GM23338 (cell line): ENCODE data around the gene CIDEA. TPM values are rescaled to one million over a fixed set of nuclear protein-coding genes. Genes with fewer than 3 reads are reported as not detected.

Experiments used
- ATAC-seq: fragments of 200-7000 bp; cut with Tn5 transposase; 3 replicates; pipeline ENCODE4 v1.9.1; 2020
- DNase-seq: peaks from one replicate; pipeline ENCODE4 v3.0.0-alpha.2; 2015; ENCODE audit warnings: low spot score
- H2AFZ ChIP-seq: fragments of 200-600 bp; sonication (generic); 2 replicates; pipeline ENCODE4 v1.8.0; 2016; ENCODE audit warnings: antibody characterized with exemption, mild to moderate bottlenecking, moderate library complexity
- H3F3A ChIP-seq: fragments of 200-600 bp; sonication (generic); replicated peaks from 2 replicates; pipeline ENCODE4 v1.8.0; 2017; ENCODE audit warnings: antibody characterized with exemption, mixed run types, low read depth
- H3K27ac ChIP-seq: fragments of 200-600 bp; sonication (generic); 2 replicates; pipeline ENCODE4 v1.6.1; 2016; ENCODE audit warnings: low read depth
- H3K27me3 ChIP-seq: fragments of 200-600 bp; sonication (generic); 2 replicates; pipeline ENCODE4 v1.8.0; 2016; ENCODE audit warnings: mild to moderate bottlenecking, mixed run types, moderate library complexity; ENCODE audit not compliant: insufficient read depth
- H3K36me3 ChIP-seq: fragments of 200-600 bp; sonication (generic); 2 replicates; pipeline ENCODE4 v1.8.0; 2016; ENCODE audit warnings: mild to moderate bottlenecking; ENCODE audit not compliant: insufficient read depth
- H3K4me1 ChIP-seq: fragments of 200-600 bp; sonication (generic); 2 replicates; pipeline ENCODE4 v1.8.0; 2016; ENCODE audit warnings: mild to moderate bottlenecking, moderate library complexity; ENCODE audit not compliant: insufficient read depth
- H3K4me2 ChIP-seq: fragments of 200-600 bp; sonication (generic); 2 replicates; pipeline ENCODE4 v1.7.1; 2017; ENCODE audit warnings: mixed run types
- H3K4me3 ChIP-seq: fragments of 200-600 bp; sonication (generic); 2 replicates; pipeline ENCODE4 v1.6.1; 2016; ENCODE audit warnings: mixed run types
- H3K79me2 ChIP-seq: fragments of 200-600 bp; sonication (generic); replicated peaks from 2 replicates; pipeline ENCODE4 v1.8.0; 2017; ENCODE audit warnings: mild to moderate bottlenecking; ENCODE audit not compliant: insufficient read depth
- H3K9me2 ChIP-seq: fragments of 200-600 bp; sonication (generic); 2 replicates; pipeline ENCODE4 v1.8.0; 2017; ENCODE audit not compliant: insufficient read depth
- H4K20me1 ChIP-seq: fragments of 200-600 bp; sonication (generic); replicated peaks from 2 replicates; pipeline ENCODE4 v1.8.0; 2017; ENCODE audit warnings: mild to moderate bottlenecking; ENCODE audit not compliant: insufficient read depth
- H3K27ac Mint-ChIP-seq: 2 replicates; pipeline ENCODE4 v1.8.0; 2020; ENCODE audit warnings: inconsistent platforms, mild to moderate bottlenecking, moderate library complexity, mixed read lengths
- H3K27me3 Mint-ChIP-seq: 3 replicates; pipeline ENCODE4 v1.8.0; 2022; ENCODE audit warnings: low read depth, mild to moderate bottlenecking, moderate library complexity, mixed read lengths, inconsistent platforms; ENCODE audit not compliant: insufficient read depth, poor library complexity
- H3K36me3 Mint-ChIP-seq: 3 replicates; pipeline ENCODE4 v1.8.0; 2021; ENCODE audit warnings: low read depth, mild to moderate bottlenecking, inconsistent platforms, moderate library complexity, mixed read lengths
- H3K4me1 Mint-ChIP-seq: 3 replicates; pipeline ENCODE4 v1.8.0; 2020; ENCODE audit warnings: mild to moderate bottlenecking, inconsistent platforms, mixed read lengths
- H3K4me3 Mint-ChIP-seq: 3 replicates; pipeline ENCODE4 v1.8.0; 2021; ENCODE audit warnings: moderate library complexity, mild to moderate bottlenecking, inconsistent platforms, mixed read lengths
- H3K9me3 Mint-ChIP-seq: 3 replicates; pipeline ENCODE4 v1.8.0; 2020; ENCODE audit warnings: moderate library complexity, mild to moderate bottlenecking, inconsistent platforms, mixed read lengths
- CREB1 ChIP-seq: fragments of 250-450 bp; sonication (Bioruptor Pico); IDR thresholded peaks from 2 replicates; pipeline ENCODE4 v1.5.0; 2020; ENCODE audit warnings: low read depth, mild to moderate bottlenecking, moderate library complexity
- EZH2 ChIP-seq: fragments of 200-600 bp; sonication (generic); IDR thresholded peaks from one replicate; pipeline ENCODE4 v1.8.0; 2017; ENCODE audit warnings: antibody characterized with exemption, mild to moderate bottlenecking, low read depth; ENCODE audit not compliant: unreplicated experiment
- EZH2phosphoT487 ChIP-seq: fragments of 200-600 bp; sonication (generic); IDR thresholded peaks from one replicate; pipeline ENCODE4 v1.8.1; 2018; ENCODE audit warnings: antibody characterized with exemption; ENCODE audit not compliant: unreplicated experiment
- JUNB ChIP-seq: IDR thresholded peaks from one replicate; pipeline ENCODE4 v1.6.1; 2016; ENCODE audit warnings: antibody characterized with exemption; ENCODE audit not compliant: unreplicated experiment
- NANOG ChIP-seq: IDR thresholded peaks from 2 replicates; pipeline ENCODE4 v1.6.1; 2016; ENCODE audit warnings: antibody characterized with exemption, borderline replicate concordance
- POLR2AphosphoS5 ChIP-seq: IDR thresholded peaks from 2 replicates; pipeline ENCODE4 v1.6.1; 2016; ENCODE audit warnings: antibody characterized with exemption, low read depth
- REST ChIP-seq: IDR thresholded peaks from one replicate; pipeline ENCODE4 v1.6.1; 2018; ENCODE audit warnings: antibody characterized with exemption; ENCODE audit not compliant: unreplicated experiment
- STAT1 ChIP-seq: IDR thresholded peaks from one replicate; pipeline ENCODE4 v1.6.1; 2016; ENCODE audit warnings: antibody characterized with exemption; ENCODE audit not compliant: unreplicated experiment
- ZNF114 ChIP-seq: fragments of 250-450 bp; sonication (Bioruptor Pico); IDR thresholded peaks from 2 replicates; pipeline ENCODE4 v1.5.0; 2020; ENCODE audit warnings: mild to moderate bottlenecking, moderate library complexity
- ZNF331 ChIP-seq: fragments of 250-450 bp; sonication (Bioruptor Pico); IDR thresholded peaks from 2 replicates; pipeline ENCODE4 v1.5.0; 2020; ENCODE audit warnings: low read depth, mild to moderate bottlenecking, moderate library complexity
- polyA plus RNA-seq: library from polyadenylated mRNA; unstranded; fragments of >200 nt; fragmentation: Nextera tagmentation; extraction: Ambion mirVana; gene quantifications from 2 replicates; pipeline ENCODE4 v1.2.1, GENCODE V29; 2016
- total RNA-seq: library from RNA; depleted of rRNA; stranded (reverse); fragments of >200 nt; shearing (Covaris generic); gene quantifications from 2 replicates; pipeline ENCODE4 v1.2.3, GENCODE V29; 2014
- TF ChIP-seq, protein P1 (sequence below), 2 experiments: fragments of 200-600 bp in 1 of 2; sonication (generic) in 1 of 2; conservative IDR thresholded peaks; 2 replicates each; pipeline versions ENCODE4 v1.5.1 to v1.6.1; 2016 to 2017; ENCODE audit warnings: antibody characterized with exemption in 2 of 2, low read depth in 2 of 2, mild to moderate bottlenecking in 2 of 2, moderate library complexity in 1 of 2
- TF ChIP-seq, protein P2 (sequence below): fragments of 250-450 bp; sonication (Bioruptor Pico); IDR thresholded peaks from 2 replicates; pipeline ENCODE4 v1.5.0; 2020; ENCODE audit warnings: mild to moderate bottlenecking, moderate library complexity
- TF ChIP-seq, protein P3 (sequence below): IDR thresholded peaks from 2 replicates; pipeline ENCODE4 v1.6.1; 2016; ENCODE audit warnings: antibody characterized with exemption

Gene CIDEA
- total and polyA plus RNA-seq, 2 experiments from 2014 or later: 0.45 TPM; not detected in 1

DNA sequence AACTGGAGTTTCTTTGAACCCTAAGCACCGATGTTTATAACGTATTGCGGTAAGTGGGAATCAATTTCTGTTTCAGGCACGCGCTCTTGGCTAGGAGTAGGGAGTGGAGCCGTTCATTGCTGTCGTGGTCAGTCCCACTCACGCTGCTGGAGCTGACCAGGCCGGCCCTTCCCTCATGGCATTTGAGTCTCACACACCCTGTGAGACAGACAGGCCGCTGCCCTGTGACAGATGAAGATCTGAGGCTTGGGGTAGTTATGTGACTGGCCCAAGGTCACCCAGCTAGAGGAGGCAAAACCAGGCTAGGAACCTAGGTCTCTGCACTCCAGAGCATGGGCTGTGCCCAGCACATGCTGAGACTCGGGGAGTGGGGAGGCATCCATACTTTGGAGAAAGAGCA is 2.9 kb upstream of the CIDEA start:
- H3K27me3 Mint-ChIP-seq: peaks cover 61% of the 10 kb centered on the region
- no peaks in the 10 kb centered on the region; the same call in 1 of the 2 replicates for H3F3A ChIP-seq
- no peak overlapping the region for H3K27ac ChIP-seq
- no peak overlapping the region for H2AFZ ChIP-seq
- TF ChIP-seq, protein P1, sequence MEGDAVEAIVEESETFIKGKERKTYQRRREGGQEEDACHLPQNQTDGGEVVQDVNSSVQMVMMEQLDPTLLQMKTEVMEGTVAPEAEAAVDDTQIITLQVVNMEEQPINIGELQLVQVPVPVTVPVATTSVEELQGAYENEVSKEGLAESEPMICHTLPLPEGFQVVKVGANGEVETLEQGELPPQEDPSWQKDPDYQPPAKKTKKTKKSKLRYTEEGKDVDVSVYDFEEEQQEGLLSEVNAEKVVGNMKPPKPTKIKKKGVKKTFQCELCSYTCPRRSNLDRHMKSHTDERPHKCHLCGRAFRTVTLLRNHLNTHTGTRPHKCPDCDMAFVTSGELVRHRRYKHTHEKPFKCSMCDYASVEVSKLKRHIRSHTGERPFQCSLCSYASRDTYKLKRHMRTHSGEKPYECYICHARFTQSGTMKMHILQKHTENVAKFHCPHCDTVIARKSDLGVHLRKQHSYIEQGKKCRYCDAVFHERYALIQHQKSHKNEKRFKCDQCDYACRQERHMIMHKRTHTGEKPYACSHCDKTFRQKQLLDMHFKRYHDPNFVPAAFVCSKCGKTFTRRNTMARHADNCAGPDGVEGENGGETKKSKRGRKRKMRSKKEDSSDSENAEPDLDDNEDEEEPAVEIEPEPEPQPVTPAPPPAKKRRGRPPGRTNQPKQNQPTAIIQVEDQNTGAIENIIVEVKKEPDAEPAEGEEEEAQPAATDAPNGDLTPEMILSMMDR (conservative IDR thresholded peaks at IDR 0.05; ENCODE audit: low read depth in 2 of 2): no peak
- no peak for TF ChIP-seq NANOG
- no peak for TF ChIP-seq REST
- no peak for TF ChIP-seq STAT1
- TF ChIP-seq POLR2AphosphoS5: no peak
- TF ChIP-seq, protein P2, sequence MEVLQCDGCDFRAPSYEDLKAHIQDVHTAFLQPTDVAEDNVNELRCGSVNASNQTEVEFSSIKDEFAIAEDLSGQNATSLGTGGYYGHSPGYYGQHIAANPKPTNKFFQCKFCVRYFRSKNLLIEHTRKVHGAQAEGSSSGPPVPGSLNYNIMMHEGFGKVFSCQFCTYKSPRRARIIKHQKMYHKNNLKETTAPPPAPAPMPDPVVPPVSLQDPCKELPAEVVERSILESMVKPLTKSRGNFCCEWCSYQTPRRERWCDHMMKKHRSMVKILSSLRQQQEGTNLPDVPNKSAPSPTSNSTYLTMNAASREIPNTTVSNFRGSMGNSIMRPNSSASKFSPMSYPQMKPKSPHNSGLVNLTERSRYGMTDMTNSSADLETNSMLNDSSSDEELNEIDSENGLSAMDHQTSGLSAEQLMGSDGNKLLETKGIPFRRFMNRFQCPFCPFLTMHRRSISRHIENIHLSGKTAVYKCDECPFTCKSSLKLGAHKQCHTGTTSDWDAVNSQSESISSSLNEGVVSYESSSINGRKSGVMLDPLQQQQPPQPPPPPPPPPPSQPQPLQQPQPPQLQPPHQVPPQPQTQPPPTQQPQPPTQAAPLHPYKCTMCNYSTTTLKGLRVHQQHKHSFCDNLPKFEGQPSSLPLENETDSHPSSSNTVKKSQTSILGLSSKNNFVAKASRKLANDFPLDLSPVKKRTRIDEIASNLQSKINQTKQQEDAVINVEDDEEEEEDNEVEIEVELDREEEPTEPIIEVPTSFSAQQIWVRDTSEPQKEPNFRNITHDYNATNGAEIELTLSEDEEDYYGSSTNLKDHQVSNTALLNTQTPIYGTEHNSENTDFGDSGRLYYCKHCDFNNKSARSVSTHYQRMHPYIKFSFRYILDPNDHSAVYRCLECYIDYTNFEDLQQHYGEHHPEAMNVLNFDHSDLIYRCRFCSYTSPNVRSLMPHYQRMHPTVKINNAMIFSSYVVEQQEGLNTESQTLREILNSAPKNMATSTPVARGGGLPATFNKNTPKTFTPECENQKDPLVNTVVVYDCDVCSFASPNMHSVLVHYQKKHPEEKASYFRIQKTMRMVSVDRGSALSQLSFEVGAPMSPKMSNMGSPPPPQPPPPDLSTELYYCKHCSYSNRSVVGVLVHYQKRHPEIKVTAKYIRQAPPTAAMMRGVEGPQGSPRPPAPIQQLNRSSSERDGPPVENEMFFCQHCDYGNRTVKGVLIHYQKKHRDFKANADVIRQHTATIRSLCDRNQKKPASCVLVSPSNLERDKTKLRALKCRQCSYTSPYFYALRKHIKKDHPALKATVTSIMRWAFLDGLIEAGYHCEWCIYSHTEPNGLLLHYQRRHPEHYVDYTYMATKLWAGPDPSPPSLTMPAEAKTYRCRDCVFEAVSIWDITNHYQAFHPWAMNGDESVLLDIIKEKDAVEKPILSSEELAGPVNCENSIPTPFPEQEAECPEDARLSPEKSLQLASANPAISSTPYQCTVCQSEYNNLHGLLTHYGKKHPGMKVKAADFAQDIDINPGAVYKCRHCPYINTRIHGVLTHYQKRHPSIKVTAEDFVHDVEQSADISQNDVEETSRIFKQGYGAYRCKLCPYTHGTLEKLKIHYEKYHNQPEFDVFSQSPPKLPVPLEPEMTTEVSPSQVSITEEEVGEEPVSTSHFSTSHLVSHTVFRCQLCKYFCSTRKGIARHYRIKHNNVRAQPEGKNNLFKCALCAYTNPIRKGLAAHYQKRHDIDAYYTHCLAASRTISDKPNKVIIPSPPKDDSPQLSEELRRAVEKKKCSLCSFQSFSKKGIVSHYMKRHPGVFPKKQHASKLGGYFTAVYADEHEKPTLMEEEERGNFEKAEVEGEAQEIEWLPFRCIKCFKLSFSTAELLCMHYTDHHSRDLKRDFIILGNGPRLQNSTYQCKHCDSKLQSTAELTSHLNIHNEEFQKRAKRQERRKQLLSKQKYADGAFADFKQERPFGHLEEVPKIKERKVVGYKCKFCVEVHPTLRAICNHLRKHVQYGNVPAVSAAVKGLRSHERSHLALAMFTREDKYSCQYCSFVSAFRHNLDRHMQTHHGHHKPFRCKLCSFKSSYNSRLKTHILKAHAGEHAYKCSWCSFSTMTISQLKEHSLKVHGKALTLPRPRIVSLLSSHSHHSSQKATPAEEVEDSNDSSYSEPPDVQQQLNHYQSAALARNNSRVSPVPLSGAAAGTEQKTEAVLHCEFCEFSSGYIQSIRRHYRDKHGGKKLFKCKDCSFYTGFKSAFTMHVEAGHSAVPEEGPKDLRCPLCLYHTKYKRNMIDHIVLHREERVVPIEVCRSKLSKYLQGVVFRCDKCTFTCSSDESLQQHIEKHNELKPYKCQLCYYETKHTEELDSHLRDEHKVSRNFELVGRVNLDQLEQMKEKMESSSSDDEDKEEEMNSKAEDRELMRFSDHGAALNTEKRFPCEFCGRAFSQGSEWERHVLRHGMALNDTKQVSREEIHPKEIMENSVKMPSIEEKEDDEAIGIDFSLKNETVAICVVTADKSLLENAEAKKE (CRISPR knock-in tag): no peak
- no peak for TF ChIP-seq JUNB
- no peak for TF ChIP-seq ZNF114 (CRISPR knock-in tag)
- TF ChIP-seq ZNF331 (CRISPR knock-in tag): no peak
- TF ChIP-seq, protein P3, sequence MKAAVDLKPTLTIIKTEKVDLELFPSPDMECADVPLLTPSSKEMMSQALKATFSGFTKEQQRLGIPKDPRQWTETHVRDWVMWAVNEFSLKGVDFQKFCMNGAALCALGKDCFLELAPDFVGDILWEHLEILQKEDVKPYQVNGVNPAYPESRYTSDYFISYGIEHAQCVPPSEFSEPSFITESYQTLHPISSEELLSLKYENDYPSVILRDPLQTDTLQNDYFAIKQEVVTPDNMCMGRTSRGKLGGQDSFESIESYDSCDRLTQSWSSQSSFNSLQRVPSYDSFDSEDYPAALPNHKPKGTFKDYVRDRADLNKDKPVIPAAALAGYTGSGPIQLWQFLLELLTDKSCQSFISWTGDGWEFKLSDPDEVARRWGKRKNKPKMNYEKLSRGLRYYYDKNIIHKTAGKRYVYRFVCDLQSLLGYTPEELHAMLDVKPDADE: no peak
- no peak for TF ChIP-seq EZH2phosphoT487
- TF ChIP-seq EZH2: no peak
- no peak for TF ChIP-seq CREB1 (CRISPR knock-in tag)
- peaks cover 16% of the 10 kb centered on the region; the same call in 1 of the 2 replicates for H3K4me1 ChIP-seq
- H4K20me1 ChIP-seq: no peaks in the 10 kb centered on the region
- ATAC-seq: no peak
- DNase-seq: no peak
- H3K4me3 ChIP-seq: no peak overlapping the region
- H3K9me3 Mint-ChIP-seq: no peaks in the 10 kb centered on the region; the same call in 2 of the 3 replicates
- H3K4me3 Mint-ChIP-seq: no peak overlapping the region
- H3K27ac Mint-ChIP-seq: no peak overlapping the region
- no peaks in the 10 kb centered on the region for H3K9me2 ChIP-seq
- peaks cover 20% of the 10 kb centered on the region for H3K4me1 Mint-ChIP-seq
- H3K27me3 ChIP-seq: peaks cover 58% of the 10 kb centered on the region
- no peaks in the 10 kb centered on the region for H3K36me3 Mint-ChIP-seq
- H3K79me2 ChIP-seq: no peaks in the 10 kb centered on the region
- no peaks in the 10 kb centered on the region; the same call in 1 of the 2 replicates for H3K36me3 ChIP-seq
- no peak overlapping the region for H3K4me2 ChIP-seq
